ENCODE data around the gene CIAO3.

Gene CIAO3

GRCh38 chr16:734208-734980 is 6.4 kb downstream of the CIAO3 start:
- DNase-seq, result no peak

DNA sequence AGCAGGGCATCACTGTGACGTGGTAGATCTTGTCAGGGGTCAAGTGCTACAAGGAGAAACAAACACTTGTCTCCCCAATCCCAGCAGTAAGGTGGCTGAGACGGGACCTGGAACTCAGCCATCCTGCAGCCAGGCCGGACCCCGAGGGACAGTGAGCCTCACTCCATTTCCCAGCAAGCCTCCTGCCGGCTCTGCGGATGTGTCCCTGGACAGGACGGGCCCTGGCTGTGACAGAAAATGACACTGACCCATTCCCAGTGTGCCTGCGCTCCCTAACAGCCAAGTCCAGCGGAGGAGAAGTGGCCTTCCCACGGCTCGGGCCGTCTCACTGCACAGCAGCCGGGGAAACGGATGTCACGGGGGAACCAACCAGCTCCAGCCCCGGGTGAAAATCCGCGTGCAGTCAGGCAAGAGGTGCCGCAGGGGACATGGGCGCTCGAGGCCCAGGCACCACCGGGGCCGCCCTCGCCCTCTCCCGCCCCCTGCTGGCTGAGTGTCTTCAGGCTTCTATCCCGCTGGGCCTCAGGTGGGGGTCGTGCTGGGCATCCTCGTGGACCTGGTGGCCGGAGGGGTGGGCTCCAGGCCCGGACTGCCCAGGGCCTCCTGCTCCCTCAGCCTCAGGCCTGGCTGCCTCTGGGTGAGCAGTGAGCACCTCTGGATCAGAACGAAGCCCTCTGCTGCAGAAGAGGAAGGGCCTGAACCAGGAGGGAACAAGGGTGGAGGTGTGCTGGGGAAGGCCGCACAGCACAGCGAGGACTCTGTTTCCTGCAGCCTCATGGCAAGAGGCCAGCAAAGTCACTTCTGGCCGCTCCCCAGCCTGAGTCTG is 7.2 kb downstream of the CIAO3 start:
- DNase-seq, result no peak

GRCh38 chr16:732936-733335 is 7.9 kb downstream of the CIAO3 start:
- DNase-seq, result no peak

- DNase-seq, result no peak
Measured at GRCh38 chr16:732332-732731, 8.5 kb downstream of the CIAO3 start.

DNA sequence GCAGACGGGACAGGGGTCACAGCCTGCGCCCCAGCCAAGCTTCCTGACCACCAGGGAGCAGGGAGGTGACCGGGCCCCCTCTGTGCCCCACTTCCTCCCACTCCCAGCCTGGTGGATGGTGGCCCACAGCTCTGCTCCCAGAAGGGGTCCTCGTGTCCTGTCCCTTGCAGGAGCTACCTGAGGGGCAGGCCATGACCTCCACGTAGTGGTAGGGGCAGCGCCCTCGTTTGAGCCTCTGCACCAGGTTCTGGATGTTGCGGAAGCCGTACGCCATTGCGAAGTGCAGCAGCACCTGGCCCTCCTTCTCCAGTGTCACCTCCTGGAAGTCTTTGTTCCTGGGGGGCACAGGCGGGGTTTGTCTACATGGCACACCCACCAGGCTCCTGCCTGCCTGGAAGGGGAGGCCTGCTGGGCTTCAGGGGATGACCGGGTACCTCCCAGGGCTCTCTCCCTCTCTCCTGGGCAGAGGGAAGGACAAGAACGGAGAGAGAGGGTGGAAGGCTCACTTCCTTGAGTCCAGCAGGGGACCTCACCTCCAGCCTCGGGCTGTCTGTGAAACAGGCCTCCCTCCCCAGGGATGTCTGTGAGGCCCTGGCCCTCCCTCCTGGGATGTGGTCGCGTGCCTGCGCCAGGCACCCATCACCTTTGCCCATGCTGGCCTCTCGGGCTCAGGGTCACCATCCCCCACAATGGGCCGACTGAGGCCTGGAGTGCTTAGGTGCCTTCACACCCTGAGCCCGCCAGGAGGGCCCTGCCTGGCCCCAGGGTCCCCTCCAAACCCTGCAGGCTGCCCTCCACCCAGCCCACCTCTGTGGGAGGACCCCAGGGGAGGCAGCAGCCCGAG is 9.9 kb downstream of the CIAO3 start:
- no peak for DNase-seq

DNA sequence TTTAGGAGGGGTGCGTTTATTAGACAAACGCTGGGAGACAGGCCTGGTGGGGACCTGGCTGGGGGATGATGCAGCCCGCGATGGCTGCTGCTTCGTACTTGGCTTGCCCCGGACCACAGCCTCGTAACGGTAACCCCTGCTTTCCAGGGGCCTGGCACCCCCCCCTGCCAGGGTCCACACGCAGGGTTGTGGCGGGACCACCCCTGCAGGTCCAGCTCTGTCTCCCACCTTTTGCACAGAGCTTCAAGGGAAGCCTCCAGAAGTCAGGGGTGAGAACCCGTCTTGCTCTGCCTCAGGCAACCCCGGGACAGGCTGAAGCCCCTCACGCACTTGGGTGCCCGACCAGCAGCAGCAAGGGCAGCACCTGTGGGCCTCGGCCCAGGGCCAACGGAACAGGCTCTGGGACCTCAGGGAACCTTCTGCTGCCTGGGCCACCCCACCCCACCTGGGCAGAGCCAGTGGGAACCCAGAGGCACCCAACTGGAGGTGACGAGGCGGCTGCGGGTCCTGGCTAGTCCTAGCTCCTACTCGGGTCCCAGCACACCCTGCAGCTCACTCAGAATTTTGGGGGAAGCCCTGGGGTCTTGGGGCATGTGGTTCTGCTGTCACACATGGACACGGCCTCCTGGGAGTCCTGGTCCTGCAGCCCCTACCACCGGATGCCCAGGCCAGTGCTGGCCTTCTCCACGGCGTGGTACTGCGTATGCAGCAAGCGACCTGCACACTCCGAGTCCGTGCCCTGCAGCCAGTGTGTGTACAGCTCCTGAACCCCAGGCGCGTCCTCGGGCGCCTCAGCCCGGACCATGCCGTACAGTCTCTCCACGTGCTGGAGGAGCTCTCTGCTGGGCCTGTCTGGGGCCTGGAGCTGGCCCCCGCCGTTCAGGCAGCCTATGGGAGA is 10.8 kb downstream of the CIAO3 start:
- no peak for DNase-seq

GRCh38 chr16:728890-729744 is 11.7 kb downstream of the CIAO3 start:
- DNase-seq, result no peak

DNA sequence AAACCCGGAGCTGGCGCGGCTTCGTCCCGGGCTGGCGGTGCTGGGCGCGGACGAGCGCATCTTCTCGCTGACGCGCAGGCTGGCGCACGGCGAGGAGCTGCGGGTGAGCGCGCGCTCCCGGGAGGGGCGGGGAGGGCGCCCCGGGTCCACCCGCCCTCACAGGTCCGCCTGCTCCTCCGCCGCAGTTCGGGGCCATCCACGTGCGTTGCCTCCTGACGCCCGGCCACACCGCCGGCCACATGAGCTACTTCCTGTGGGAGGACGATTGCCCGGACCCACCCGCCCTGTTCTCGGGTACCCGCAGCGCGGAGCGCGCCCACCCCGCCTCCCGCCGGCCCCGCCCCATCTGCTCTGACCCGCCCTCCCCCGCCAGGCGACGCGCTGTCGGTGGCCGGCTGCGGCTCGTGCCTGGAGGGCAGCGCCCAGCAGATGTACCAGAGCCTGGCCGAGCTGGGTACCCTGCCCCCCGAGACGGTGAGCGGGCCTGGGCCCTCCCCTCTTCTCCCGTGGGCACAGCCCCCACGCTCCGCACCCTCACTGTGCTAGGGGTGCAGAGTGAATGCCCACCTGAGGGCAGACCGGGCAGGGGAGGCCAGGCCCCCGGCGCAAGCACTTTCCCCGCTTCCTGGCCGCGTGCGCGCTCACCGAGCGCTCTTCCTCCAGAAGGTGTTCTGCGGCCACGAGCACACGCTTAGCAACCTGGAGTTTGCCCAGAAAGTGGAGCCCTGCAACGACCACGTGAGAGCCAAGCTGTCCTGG is 12.5 kb downstream of the CIAO3 start:
- no peak for DNase-seq

DNA sequence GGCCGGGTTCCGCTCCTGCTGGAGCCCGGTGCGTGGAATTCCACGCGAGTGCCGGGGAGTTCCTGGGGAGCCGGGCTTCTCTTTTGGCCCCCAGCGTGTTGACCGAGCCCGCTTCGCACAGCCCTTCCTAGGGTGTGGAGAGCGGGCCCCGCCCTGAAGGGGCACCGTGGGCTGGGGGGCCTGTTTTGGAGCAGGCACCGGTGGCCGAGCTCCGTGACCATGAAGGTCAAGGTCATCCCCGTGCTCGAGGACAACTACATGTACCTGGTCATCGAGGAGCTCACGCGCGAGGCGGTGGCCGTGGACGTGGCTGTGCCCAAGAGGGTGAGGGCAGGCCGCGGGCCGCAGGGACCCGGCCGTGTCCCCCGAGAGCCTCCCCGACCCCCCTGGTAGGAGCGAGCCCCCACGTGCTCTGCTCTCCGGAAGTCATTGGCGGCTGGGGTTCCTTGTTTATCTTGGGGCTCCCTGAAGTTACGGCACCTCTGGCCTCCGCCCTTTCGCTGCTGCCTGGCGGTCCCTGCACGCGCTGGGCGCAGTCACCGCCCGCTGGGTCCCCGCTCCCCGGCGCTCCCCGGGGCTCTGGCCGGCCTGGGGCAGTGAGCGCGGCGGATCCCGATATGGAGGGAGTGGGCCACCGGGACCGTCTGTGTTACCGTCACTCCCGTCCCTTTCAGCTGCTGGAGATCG is 13.4 kb downstream of the CIAO3 start:
- no peak for DNase-seq

DNA sequence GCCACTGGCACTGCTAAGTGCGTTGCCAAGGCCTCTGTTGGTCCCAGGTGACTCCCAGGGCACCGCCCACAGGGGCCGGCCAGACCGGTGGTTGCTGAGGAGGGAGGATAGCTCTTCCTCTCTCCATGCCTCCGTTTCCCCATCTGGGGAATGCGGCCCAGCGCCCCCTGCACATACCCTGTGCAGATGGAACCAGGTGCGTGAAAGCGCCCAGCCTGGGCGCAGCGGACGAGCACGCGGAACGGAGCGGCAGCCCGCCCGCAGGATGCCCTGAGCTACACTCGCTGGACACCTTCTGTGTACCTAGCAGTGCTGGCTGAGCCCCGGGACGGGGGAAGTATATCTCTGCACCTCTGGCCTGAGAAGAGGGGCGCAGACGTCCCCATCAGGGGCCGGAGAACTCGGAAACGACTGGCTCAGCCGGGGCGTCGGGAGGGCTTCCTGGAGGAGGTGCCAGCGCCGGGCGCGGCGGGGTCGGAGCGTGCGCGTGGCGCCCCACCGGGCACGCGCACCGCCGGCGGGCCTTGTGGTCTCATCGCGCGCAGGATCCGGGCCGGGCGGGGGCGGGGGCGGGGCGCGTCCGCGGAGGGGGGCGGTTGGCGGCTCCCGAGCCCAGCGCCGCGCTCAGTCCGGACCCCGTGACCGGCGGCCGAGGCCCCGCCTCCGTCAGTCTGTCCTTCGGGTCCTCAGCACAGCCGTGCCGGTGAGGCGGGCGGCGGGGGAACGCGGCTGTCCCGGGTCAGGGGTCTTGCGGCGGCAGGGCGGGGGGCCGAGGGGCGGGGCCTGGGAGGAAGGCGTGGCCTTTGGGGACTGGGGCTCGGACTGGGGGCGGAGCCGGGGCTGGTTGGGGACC is 14.1 kb downstream of the CIAO3 start, which contains the start of the genes CCDC78 and HAGHL:
Gene CCDC78 (minus strand): TSS at position 6 of the 853 bp plus-strand sequence. CDS start 76 bp downstream, outside the sequence.
Gene HAGHL (plus strand): TSS at position 669 of the 853 bp plus-strand sequence. CDS start 404 bp downstream, outside the sequence.
- DNase-seq, result no peak

- DNase-seq, result no peak
Measured at GRCh38 chr16:726188-726437, 14.7 kb downstream of the CIAO3 start.

GRCh38 chr16:725463-726187 is 15.2 kb downstream of the CIAO3 start:
- DNase-seq, result no peak

- DNase-seq, result no peak
Measured at GRCh38 chr16:725041-725376, 15.8 kb downstream of the CIAO3 start.

DNA sequence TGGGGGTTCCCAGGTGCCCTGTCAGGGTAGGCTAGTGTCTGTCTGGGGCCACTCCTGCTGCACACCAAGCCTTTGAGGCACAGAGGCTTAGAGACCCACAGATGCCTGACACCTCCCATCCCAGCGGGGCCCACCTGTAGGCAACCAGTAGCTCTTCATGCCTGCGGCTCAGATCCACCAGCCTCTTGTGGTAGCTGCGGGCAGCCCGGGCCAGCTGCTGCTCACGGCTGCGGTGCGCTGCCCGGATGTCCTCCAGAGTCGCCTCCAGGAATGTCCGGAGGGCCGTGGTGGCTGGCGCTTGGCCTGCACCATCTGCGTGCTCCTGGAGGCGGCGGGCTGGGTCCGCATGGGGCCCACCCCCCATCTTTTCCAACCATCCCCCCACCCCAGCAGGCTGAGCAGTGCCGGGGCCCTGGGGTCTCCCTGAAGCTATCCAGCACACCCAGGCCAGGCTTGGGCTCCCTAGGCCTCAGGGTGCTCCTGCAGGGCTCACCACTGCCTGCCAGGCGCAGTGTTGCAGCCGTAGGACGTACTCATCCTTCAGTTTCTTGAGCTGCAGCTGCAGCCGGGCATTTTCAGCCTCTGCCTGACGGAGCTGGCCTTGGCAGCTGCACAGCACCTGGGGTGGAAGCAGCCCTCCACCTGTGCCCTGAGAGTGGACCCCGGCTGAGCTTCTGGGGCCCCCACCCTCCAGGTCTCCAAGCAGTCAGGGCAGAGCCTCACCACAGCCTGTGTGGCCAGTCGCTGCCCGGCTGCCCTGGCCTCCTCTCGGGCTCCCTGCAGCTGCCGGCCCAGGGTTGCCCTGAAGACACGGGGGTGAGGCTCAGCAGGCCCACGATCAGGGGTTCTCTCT is 16.4 kb downstream of the CIAO3 start:
- no peak for DNase-seq

GRCh38 chr16:723695-724094 is 17.1 kb downstream of the CIAO3 start:
- no peak for DNase-seq

- DNase-seq, result no peak
Measured at GRCh38 chr16:722835-723633, 17.8 kb downstream of the CIAO3 start.

All from NCI-H1694 treated with DMSO at 0.1 percent for 48 hours (cell line).